ENCODE results near the gene TSSK2. TPM values are rescaled to one million over a fixed set of nuclear protein-coding genes. Genes with fewer than 3 reads are reported as not detected.

The TSSK2 gene
- total and polyA plus RNA-seq, 2 experiments from 2014 or later, result not detected

GRCh38 chr22:19107730-19108074, 23.4 kb upstream of the TSSK2 start:
- H3K27me3 ChIP-seq, result no peaks in the 10 kb centered on the region
- no peaks in the 10 kb centered on the region for H3K4me1 ChIP-seq (ENCODE audit: low read depth)
- H3K9me3 ChIP-seq (ENCODE audit: low read depth), result no peaks in the 10 kb centered on the region
- H3K4me3 ChIP-seq, result no peak overlapping the region
- TF ChIP-seq, protein P1, sequence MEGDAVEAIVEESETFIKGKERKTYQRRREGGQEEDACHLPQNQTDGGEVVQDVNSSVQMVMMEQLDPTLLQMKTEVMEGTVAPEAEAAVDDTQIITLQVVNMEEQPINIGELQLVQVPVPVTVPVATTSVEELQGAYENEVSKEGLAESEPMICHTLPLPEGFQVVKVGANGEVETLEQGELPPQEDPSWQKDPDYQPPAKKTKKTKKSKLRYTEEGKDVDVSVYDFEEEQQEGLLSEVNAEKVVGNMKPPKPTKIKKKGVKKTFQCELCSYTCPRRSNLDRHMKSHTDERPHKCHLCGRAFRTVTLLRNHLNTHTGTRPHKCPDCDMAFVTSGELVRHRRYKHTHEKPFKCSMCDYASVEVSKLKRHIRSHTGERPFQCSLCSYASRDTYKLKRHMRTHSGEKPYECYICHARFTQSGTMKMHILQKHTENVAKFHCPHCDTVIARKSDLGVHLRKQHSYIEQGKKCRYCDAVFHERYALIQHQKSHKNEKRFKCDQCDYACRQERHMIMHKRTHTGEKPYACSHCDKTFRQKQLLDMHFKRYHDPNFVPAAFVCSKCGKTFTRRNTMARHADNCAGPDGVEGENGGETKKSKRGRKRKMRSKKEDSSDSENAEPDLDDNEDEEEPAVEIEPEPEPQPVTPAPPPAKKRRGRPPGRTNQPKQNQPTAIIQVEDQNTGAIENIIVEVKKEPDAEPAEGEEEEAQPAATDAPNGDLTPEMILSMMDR (IDR thresholded peaks at IDR 0.05; ENCODE audit: low read depth, low read length), result no peak
- H3K36me3 ChIP-seq, result no peaks in the 10 kb centered on the region
- DNase-seq (ENCODE audit: low read depth in 1 of 2, low spot score in 1 of 2), result no peak
- H3K27ac ChIP-seq, result no peak overlapping the region

GRCh38 chr22:19108807-19109197, 22.3 kb upstream of the TSSK2 start:
- no peaks in the 10 kb centered on the region for H3K9me3 ChIP-seq (ENCODE audit: low read depth)
- no peak overlapping the region for H3K4me3 ChIP-seq
- no peaks in the 10 kb centered on the region for H3K4me1 ChIP-seq (ENCODE audit: low read depth)
- TF ChIP-seq, protein P1 (IDR thresholded peaks at IDR 0.05; ENCODE audit: low read depth, low read length), result no peak
- H3K27me3 ChIP-seq, result no peaks in the 10 kb centered on the region
- DNase-seq (ENCODE audit: low read depth in 1 of 2, low spot score in 1 of 2), result no peak
- no peak overlapping the region for H3K27ac ChIP-seq
- H3K36me3 ChIP-seq, result no peaks in the 10 kb centered on the region

GRCh38 chr22:19109198-19110063, 21.7 kb upstream of the TSSK2 start:
- H3K9me3 ChIP-seq (ENCODE audit: low read depth), result no peaks in the 10 kb centered on the region
- H3K27ac ChIP-seq, result no peak overlapping the region
- DNase-seq (ENCODE audit: low read depth in 1 of 2, low spot score in 1 of 2), result peak in 1 of 2 donors; percentile 87
- no peaks in the 10 kb centered on the region for H3K27me3 ChIP-seq
- H3K4me3 ChIP-seq, result no peak overlapping the region
- no peaks in the 10 kb centered on the region for H3K4me1 ChIP-seq (ENCODE audit: low read depth)
- TF ChIP-seq, protein P1 (IDR thresholded peaks at IDR 0.05; ENCODE audit: low read depth, low read length), result no peak
- no peaks in the 10 kb centered on the region for H3K36me3 ChIP-seq

GRCh38 chr22:19110064-19110458, 21.0 kb upstream of the TSSK2 start:
- Histone ChIP-seq H3K27ac (no peak overlapping the region), H3K9me3 (ENCODE audit: low read depth) (no peaks in the 10 kb centered on the region), H3K27me3 (no peaks in the 10 kb centered on the region), H3K4me3 (no peak overlapping the region), H3K36me3 (no peaks in the 10 kb centered on the region), H3K4me1 (ENCODE audit: low read depth) (no peaks in the 10 kb centered on the region)
- no peak for DNase-seq (ENCODE audit: low read depth in 1 of 2, low spot score in 1 of 2)
- TF ChIP-seq, protein P1 (IDR thresholded peaks at IDR 0.05; ENCODE audit: low read depth, low read length), result no peak

DNA sequence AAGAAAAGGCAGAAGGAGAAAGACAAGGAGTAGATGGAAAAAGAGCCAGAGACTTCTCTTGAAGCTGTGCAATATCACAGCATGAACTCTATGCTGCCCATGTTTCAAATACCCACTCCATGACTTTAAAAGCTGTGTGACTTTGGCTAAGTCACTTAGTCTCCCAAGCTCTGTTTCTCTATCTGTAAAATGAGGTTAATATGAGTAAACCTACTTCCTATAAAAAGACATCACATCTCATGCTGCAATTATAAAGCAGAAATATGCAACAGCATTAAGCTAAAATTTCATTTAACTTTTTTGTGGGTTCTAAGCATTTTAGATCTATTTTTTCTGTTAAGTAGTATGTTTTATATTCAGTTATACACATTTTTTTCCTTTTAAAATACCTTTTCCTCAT, 20.5 kb upstream of the TSSK2 start:
- TF ChIP-seq, protein P1 (IDR thresholded peaks at IDR 0.05; ENCODE audit: low read depth, low read length), result no peak
- Histone ChIP-seq H3K4me3 (no peak overlapping the region), H3K36me3 (no peaks in the 10 kb centered on the region), H3K27me3 (no peaks in the 10 kb centered on the region), H3K27ac (no peak overlapping the region), H3K9me3 (ENCODE audit: low read depth) (no peaks in the 10 kb centered on the region), H3K4me1 (ENCODE audit: low read depth) (no peaks in the 10 kb centered on the region)
- no peak for DNase-seq (ENCODE audit: low read depth in 1 of 2, low spot score in 1 of 2)
